Activated CD8-positive, alpha-beta memory T cell treated with anti-CD3 and anti-CD28 coated beads, Interleukin-2, amount 50 U/mL, for 4 hours (primary cell): ENCODE data around the gene CNN1.
"Not testable (repeated sequence)": the region's sequence is repeated elsewhere in the genome, so short reads cannot be mapped to it uniquely, and the experiment has no call there.

Experiments used
- DNase-seq: peaks from one replicate; pipeline ENCODE4 v3.0.0-alpha.2; 2020

Gene CNN1

DNA sequence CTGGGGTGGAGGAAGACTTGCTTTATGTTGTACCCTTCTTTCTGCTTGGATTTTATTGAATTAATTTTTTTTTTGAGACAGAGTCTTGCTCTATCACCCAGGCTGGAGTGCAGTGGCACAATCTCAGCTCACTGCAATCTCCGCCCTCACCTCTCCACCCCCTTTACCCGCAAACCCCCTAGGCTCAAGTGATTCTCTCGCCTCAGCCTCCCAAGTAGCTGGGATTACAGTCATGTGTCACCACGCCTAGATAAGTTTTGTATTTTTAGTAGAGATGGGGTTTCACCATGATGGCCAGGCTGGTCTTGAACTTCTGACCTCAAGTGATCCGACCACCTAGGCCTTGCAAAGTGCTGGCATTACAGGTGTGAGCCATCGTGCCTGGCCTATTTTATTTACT lies 34.7 kb downstream of the CNN1 start:
- not testable (repeated sequence) for DNase-seq

DNA sequence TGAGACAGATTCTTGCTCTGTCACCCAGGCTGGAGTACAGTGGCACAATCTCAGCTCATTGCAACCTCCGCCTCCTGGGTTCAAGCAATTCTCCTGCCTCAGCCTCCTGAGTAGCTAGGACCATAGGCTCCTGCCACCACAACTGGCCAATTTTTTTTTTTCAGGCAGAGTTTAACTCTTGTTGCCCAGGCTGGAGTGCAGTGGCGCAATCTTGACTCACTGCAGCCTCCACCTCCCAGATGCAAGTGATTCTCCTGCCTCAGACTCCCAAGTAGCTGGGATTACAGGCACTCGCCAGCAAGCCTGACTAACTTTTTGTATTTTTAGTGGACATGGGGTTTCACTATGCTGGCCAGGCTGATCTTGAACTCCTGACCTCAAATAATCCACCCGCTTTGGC lies 35.1 kb downstream of the CNN1 start:
- not testable (repeated sequence) for DNase-seq

DNA sequence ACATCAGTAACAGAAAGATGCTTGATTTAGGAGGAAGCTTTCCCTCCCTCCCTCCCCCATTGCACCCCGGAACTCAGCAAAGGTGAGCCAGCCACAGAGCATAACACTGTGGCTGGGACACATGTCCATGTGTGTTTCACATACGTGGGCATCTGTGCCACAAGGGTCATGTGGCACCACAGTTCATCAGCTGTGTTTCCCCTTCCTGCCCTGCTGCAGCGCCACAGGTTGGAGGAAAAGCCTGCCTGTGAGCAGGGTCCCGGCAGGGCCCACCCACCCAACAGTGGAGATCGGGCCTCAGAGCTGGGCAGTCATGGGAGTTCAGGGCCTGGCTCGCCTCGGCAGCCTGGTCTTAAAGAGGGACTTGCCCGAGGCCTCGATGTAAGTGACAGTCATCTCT lies 36.0 kb downstream of the CNN1 start:
- DNase-seq, result no peak

DNA sequence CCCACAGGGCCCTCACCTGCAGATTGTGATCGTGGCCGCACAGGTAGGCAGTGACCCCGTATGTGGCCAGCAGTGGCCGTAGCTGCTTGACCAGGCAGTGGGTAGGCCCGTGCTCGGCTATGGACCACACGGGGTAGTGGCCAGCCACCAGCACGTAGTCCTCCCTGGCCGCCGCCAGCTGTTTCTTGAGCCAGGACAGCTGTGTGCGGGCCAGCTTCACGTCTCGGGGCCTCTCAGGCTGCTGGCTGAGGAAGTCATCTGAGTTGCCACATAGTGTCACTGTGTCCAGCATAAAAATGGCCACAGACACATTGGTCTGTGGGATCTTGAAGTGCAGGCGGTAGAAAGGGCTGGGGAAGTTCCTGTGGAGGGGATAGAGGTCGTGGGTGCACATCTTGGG lies 37.6 kb downstream of the CNN1 start:
- DNase-seq, result no peak

DNA sequence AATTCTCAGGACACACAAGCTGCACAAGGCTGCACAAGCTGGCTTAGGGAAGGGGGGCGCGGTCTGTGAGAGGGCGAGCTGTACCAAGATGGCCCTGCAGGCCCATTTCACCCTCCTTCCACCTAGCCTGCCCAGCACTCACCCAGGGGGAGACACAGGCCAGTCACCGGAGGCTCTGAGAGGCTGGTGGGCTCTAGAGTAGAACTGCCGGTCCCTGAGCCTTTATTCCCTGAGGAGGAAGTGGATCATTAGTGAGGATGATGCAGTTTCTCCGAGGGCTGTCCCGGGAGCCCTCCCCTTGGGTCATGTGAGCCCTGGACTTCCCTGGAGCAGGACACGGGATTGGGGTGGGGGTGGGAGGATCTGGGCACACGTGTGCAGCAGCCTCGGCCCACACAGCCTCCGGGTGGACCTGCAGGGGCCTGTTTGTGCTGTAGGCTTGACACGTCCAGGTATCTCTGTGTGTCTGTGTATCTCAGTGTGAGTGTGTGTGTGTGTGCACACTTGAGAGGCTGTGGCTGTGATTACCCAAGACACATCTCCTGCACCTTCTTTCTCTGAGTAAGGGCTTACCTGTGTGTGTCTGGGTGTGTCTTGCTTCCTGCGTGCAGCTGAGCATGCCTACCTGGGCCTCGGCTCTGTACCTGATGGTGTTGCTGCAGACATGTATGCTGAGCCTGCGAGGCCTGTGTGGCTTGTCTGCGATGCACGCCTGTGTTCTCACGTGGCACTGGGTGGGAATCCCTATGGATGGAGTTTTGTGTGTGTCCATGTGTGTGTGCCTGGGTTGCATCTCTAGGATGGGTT lies 39.0 kb downstream of the CNN1 start, which contains the start of gene ACP5:
ACP5 (minus strand) TSS at position 195 of the 807 bp plus-strand sequence. CDS start 328 bp downstream, outside the sequence.
- no peak for DNase-seq

DNA sequence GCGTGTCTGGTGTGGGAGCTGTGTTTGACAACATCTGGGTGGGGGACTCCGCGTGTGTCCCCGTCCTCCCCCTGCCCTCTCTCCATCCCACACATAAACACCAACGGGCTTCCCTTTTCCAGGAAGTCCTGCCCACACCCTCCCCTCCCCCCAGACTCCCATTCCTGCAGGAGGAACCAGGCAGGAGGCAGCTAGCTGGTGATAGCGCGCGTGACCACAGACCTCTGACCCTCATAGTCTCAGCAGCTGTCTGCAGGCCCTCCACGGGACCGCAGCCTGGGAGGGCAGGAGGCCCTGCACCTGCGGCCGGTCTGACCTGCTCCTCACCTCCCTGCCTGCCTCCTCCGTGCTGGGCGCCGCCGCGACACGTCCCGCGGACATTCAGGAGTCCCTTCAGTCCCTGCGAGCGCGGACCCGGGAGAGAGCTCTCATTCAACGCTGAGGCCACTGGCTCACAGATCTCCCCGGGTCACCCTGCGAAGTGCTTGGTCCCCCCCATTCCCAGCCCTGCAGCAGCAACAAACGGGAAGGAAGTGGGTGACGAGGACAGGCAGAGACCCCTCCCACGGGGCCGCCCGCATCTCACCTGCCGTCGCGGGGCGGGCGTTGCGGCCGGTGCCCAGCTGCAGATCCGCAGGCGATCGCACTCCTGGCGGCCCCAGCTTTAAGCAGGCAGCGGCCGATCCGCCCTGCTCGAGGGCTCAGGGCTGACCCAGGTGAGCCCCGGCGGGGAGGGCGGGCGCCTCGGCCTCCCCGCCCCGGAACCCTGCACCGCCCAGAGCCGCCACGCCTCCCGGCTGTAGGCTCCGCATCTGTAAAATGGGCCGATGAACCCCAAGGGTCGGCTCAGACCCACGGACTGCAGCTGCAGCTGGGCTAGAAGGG lies 39.8 kb downstream of the CNN1 start:
- DNase-seq, result peak; percentile 29

DNA sequence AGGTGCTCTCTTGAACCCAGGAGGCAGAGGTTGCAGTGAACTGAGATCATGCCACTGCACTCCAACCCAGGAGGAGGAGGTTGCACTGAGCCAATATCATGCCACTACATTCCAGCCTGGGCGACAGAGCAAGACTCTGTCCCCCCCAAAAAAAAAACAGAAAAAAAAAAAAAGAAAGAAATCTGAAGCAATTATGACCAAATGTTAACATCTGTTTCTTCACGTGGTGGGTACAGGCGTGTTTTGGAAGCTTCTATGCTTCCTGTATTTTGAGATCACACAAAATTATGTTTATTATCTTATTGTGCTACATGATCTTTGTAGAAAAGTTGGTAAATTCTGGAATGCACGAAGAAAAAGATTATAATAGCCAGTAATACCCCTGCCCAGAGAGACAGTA lies 41.5 kb downstream of the CNN1 start:
- no peak for DNase-seq

DNA sequence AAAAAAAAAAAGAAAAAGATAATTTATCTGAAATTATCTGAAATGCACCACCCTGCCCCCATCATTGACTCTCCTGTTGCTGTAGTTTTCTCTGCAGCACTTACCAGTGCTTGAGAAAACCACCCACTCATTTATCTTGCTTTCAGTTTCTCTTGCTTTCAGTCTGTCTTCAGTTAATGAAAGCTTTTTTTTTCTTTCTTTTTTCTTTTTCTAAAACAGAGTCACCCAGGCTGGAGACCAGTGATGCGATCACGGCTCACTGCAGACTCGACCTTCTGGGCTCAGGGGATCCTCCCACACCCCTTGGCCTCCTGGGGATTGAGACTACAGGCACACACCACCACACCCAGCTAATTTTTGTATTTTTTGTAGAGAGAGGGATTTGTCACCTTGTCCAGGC lies 43.1 kb downstream of the CNN1 start:
- DNase-seq, result peak; percentile 36

DNA sequence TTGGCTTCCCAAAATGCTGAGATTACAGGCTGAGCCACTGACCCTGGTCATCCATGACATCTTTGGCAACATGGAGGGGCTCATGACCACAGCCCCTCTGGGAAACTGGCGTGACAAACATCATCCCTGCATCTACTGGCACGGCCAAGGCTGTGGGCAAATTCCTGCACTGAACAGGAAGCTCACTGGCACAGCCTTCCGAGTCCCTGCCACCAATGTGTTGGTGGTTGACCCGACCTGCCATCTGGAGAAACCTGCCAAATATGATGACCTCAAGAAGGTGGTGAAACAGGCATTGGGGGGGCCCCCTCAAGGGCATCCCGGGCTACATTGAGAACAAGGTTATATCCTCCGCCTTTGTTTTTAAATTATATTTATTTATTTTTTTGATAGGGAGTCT lies 47.7 kb downstream of the CNN1 start:
- DNase-seq, result no peak

DNA sequence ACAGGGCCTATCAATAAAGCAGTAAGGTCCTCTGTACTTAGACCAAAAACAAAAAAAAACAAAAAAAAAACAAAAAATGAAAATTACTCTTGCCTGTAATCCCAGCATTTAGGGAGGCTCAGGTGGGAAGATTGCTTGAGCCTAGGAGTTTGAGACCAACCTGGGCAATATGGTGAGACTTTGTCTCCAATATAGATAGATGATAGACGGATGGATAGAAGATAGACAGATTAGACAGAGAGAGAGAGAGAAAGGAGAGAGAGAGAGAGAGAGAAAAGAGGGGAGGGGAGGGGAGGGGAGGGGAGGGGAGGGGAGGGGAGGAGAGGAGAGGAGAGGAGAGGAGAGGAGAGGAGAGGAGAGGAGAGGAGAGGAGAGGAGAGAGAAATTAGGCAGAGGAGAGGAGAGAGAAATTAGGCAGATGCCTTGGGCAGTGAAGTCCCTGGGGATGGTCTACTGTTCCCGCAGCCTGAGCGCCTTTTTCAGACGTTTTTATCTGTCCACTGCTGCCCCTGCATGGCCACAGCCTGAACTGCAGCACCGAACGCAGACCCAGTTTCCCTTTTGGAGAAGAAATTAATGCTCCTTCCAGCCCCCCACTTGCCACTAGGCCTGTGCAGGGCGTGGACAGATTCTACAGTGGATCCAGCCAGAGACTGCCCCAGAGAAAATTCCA lies 48.8 kb downstream of the CNN1 start:
- DNase-seq, result peak; percentile 79

DNA sequence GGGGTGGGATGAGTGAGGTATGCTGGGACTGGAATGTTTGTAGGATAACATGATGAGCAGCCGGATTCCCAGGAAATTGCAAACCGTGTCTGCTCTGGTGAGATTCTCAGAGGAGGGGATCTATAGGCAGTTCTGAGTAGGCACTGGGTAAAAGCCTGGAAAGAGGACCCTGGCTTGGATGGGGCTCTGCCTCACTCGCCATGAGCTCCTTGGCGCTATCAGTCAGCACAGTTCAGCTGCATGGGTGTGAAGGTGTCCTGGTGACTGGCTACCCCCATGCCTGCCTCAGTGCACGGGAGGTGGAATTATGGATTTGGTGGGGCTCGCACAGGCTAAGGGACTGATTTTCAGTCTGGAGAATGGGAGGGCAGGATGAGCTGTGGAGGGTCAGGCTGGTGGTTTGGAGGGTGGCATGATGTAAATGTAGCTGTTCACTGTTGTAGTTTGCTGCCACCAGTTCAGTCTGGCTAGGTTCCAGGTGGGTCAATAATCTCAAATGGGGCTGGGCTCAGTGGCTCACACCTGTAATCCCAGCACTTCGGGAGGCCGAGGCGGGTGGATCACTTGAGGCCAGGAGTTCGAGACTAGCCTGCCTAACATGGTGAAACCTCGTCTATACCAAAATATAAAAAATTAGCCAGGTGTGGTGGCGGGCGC lies 49.5 kb downstream of the CNN1 start:
- DNase-seq, result no peak

DNA sequence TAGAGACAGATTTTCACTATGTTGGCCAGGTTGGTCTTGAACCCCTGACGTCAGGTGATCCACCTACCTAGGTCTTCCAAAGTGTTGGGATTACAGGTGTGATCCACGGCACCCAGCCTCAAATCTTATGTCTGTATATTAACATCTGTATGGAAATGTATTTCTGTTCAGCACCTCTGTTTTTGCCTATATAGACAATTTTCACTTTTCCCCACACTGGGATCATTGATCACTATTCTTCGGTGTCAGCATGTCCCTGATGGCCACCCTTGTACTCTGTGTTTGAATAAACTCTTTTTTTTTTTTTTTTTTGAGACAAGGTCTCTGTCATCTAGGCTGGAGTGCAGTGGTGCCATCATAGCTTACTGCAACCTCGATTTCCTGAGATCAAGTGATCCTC lies 55.4 kb downstream of the CNN1 start:
- DNase-seq, result no peak

DNA sequence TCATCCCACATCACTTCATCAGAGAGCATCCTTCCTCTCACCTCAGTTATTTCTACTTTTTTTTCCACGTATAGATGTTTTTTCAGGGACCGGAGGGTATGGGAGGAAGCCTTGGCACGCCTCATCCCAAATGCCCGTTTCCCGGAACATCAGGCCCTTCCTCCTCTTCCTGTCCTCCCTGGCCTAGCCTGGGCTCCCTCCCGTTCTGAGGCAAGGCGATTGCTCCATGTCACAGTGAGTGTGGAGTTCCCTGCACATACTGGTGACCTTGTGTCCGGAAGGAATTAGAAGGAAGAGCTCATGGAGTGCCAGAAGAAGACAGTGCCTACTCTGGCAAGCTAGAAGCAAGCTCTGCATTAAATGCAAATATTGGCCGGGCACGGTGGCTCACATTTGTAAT lies 57.5 kb downstream of the CNN1 start:
- DNase-seq, result no peak

DNA sequence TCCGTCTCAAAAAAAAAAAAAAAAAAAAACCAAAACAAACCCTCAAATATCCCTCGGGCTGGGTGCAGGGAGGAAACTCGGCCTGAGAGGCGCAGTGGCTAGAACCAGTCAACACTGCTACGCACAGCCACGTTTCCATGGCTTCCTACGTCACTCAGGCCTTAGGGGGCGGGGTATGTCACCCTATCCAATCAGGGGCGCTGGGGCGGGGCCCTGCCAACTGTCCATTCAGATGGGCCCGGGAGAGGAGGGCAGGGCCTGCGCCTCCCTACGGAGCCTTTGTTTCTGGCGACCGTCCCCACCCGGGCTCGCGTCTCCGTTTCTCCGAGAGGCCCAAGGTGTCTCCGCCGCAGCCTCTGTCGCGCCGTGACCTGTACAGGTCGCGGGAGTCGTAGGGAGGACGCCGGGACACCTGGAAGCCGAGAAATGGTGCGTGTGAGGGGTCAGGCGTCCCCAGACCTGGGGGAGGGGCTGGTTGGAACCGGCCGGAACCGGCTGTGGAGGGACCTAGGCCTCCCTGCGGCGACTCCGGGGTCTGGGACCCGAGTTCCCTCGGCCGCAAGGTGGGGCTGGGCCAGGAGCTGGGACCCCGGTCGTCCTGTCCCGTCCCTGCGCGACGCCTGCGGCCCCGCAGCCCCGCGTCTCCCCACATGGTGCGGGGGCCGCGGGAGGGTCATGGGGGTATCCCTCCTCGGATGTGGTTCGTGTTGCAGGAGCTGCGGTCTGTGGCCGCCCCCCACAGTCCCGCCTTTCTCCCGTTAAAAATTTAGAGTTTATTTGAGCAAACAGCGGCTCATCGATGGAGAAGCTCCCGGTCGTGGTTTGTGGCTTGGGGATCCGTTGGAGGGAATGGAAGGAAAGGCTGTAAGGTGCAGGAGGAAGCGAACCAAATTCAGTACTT lies 58.8 kb downstream of the CNN1 start, which contains the start of gene ZNF627:
ZNF627 (plus strand) TSS at position 282 of the 901 bp plus-strand sequence; CDS start at position 427, 145 bp downstream.
- peak; percentile 98 for DNase-seq

DNA sequence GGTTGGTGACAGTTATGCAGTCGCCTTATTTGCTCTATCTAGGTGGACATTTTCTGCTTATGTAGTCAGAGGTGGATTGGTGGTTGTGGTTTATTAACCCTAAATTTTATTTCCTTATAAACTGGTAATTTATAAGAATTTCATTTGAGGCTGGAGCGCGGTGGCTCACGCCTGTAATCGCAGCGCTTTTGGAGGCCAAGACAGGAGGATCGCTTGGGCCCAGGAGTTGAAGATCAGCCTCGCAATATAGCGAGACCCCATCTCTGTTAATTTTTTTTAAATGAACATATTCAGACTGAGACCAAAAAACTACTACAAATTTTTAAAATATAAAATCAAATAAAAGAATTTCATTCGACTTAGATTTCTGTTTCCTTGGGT lies 59.4 kb downstream of the CNN1 start:
- DNase-seq, result no peak

DNA sequence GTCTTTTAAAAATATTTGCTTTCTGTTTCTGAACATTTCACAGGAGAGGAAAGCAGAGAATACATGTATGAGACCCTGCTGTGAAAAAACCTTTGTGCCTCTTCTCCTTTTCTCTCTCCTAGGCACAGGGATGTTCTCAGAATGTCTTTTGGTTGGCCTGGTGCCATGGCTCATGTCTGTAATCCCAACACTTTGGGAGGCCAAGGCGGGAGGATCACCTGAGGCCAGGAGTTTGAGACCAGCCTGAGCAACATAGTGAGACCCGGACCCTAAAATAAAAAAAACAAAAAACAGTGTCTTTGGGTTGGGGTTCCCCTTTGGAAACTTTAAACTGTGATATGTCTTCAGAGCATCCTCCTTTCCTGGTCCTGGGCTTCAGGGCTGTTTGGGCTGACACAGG lies 60.1 kb downstream of the CNN1 start:
- DNase-seq, result no peak

DNA sequence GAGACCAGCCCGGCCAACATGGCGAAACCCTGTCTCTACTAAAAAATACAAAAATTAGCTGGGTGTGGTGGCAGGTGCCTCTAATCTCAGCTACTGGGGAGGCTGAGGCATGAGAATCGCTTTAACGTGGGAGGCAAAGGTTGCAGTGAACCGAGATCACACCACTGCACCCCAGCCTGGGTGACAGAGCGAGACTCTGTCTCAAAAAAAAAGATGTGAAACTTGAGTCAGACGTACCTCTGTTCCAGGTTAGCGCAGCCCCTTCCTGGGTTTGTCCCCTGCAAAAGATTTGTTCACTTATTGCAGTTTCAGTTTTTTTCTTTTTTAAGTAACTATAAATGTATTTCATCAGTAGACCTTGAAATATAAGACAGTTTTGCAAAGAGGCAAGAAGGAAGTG lies 61.1 kb downstream of the CNN1 start:
- not testable (repeated sequence) for DNase-seq
